NAMALWA (cell line): Measurements from ENCODE around the gene EPHA5.

Experiments
- DNase-seq: peaks from one replicate; pipeline ENCODE4 v3.0.0-alpha.2; 2015; ENCODE audit warnings: low spot score

Gene EPHA5

DNA sequence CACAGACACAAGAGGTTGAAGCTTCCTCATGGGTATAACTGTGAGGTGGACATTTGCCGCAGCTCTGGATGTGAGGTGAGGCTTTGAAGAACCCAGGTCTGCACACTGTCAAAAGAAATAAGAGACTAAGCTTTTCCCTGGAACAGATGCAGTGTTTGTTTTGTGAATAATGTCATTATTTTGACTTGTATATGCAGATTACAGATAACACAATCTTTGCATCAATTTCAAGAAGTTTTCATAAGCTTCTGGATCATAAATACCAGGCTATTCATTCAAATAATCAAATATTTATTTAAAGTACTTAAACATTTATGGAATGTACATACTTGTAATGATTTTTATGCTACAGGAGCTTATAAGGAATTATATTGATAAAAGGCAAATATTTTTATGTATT is 174.8 kb downstream of the EPHA5 start:
- DNase-seq = no peak

DNA sequence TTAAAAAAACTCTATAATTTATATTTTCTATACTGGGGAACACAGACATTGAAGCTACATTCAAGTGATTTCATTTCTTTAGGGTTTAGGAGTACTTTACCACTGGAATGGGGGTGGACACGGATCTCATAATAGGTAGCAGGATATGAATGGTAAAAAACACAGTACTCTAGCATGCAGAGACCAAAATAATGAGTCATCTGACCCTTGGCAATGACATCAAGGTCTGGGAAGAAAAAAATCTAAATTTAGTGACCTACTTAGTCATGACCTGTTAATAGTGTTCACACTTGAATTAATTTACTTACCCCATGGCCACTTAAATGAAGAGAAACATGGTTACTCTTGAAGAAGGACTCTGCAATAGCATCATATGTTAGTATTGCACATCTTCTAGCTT is 187.9 kb downstream of the EPHA5 start:
- DNase-seq = no peak

DNA sequence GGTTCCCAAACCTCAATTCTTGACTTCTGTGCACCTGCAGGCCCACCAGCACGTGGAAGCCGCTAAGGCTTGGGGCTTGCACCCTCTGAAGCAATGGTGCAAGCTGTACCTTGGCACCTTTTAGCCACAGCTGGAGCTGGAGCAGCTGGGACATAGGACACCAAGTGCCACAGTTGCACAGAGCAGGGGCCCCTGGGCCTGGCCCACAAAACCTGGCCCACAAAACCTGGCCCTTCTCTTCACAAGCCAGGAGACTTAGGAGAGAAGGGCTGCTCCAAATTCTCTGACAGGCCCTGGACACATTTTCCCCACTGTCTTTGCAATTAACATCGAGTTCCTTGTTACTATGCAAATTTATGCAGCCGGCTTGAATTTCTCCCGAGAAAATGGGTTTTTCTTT is 197.8 kb downstream of the EPHA5 start:
- no peak for DNase-seq

GRCh38 chr4:65467068-65467680 is 203.1 kb downstream of the EPHA5 start:
- DNase-seq = no peak

- DNase-seq = no peak
Measured at GRCh38 chr4:65461781-65462180, 208.5 kb downstream of the EPHA5 start.

DNA sequence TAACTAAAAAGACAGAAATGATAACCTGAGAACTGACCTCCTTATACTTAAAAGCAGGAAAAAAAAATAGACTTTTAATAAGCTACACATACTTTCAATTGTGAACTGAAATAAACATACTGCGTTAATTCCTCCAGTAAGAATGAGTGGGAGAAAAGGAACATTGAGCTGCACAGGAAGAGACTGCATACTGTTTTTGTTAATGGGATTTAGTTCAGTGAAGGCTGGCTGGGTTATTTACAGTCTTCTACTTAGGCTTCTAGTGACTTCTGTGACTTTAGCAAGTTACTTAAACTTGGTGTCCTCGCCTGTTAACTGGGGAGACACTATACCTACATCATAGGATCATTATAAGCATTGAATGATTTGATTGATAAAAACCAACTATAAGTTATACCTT is 213.3 kb downstream of the EPHA5 start:
- no peak for DNase-seq

DNA sequence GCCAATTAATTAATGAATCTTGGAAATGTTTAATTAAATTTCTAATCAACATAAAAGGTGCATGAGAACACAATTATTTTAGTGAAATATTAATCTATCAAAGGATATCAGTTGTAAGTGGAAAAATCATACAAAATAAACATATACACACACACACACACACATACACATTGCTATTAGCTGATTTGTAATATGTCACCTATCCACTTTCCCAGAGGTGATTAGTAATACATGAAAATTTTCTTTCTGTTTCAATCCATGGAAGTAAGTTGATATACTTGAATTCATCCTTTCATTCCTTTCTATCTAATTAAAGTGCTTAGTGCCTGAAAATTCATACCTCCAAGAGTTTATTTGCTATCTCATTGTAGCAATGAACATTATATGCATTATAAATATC is 213.7 kb downstream of the EPHA5 start:
- DNase-seq = no peak

- DNase-seq = no peak
Measured at GRCh38 chr4:65453398-65453797, 216.9 kb downstream of the EPHA5 start.

DNA sequence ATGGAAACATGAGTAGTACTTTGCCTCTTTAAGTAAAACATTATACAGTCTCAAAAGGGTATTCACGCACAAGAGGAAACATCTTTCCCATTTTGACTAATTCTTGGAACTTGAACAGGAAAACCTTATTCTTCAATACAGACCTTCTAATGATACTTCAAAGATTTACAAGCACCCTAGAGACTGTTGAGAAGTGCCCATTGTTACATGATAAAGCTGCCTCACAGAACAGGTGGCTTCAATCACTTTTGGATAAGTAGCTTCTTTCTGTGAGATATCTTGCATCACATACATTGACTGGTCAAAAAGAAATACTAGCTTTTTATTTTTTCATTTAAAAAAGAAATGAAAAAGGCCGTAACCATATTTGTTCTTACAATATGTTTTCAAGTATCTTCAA is 219.4 kb downstream of the EPHA5 start:
- no peak for DNase-seq

- DNase-seq = no peak
Measured at GRCh38 chr4:65437102-65437501, 233.2 kb downstream of the EPHA5 start.

DNA sequence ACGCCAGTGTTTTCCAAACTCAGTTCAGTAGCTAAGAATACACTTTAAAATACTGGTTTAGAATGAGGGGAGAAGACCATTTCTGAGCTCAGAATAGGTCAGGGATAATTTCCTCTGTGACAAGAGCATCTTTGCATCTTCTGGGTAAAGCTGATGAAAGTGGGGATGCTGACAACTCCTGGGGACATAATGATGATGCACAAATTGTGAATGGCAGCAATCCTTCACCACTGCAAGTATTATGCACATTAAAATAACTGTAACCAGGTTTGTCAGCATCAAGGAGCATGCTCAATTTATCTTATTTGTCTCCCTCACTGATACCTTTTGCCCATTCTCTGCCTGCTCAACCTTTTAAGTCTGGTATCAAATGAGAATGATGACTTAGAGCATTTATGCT is 248.2 kb downstream of the EPHA5 start:
- no peak for DNase-seq

- DNase-seq = no peak
Measured at GRCh38 chr4:65420036-65420435, 250.3 kb downstream of the EPHA5 start.

GRCh38 chr4:65416891-65417290 is 253.4 kb downstream of the EPHA5 start:
- DNase-seq = no peak

GRCh38 chr4:65407483-65407882 is 262.8 kb downstream of the EPHA5 start:
- no peak for DNase-seq

- DNase-seq = no peak
Measured at GRCh38 chr4:65401083-65401482, 269.2 kb downstream of the EPHA5 start.

DNA sequence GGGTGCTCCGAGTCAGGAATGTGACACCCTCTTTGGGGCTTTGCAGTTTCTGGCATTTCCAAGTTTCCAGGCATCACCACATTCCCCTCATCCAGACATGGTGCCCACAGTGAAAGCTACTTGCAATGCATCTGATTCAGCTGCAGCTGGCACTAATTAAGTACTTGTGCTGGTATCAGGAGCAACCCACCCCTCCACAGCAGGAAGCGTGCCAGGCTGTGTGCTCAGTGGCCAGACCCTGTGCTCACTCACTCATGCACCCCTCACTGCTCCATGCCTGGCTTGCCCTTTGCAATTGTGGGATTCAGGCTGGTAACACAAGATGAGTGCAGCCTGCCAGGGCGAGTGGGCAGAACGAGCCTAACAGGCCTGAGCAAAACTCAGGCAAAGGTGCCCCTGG is 271.2 kb downstream of the EPHA5 start:
- DNase-seq = no peak

DNA sequence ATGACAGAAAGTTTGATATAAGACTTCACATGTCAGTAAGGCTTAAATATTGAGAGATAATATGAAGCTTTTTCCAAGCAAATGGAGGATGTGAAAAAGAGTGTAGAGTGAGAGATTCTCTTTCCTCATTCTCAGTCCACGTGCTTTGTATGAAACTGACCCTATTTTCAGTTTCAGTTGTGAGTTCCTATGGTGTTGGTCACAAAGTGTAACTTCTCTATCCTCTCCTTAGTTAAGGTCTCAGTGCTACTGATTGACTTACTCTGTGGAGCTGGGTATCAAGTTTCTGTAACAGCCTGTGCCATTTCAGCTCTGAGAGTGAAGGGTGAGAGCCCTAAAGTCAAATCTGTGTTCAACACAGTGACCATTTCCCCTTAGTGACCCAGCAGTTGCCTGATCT is 277.2 kb downstream of the EPHA5 start:
- no peak for DNase-seq

DNA sequence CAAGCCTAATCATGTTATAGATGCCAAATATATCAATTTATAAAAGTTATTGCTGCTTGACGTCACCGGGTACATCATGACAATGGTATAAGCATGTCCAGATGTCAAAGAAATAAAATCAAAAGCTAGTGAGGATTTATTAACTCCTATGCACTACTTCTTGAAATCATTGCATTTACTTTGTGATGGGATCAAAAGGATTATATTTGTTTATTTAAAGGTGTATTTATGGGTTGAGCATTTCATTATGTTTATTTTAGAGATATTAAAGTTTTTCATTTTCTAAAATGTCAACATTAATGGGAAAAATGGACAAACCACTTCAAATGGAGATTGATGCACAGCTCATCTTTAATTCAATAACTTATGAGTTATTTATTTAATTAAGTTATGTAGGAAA is 277.8 kb downstream of the EPHA5 start:
- no peak for DNase-seq

GRCh38 chr4:65391814-65392213 is 278.5 kb downstream of the EPHA5 start:
- DNase-seq = no peak

GRCh38 chr4:65391382-65391781 is 278.9 kb downstream of the EPHA5 start:
- no peak for DNase-seq

GRCh38 chr4:65386927-65387326 is 283.4 kb downstream of the EPHA5 start:
- no peak for DNase-seq

- no peak for DNase-seq
Measured at GRCh38 chr4:65383589-65384305, 286.5 kb downstream of the EPHA5 start.

DNA sequence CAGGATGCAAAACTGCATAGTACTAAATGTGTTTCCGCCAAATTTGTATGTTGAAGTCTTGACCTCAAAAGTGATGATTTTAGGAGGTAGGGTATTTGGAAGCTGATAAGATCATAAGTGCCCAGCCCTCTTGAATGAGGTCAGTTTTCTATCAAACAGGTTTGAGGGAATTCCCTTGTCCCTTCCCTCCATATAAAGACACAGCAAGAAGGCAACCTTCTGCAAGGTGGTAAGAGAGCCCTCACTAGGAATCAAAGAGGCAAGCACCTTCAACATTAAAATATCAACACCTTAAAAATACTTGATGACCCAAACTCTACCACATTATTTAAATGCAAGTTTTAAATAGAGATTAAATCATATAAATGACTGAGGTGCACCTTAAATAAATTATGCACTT is 288.6 kb downstream of the EPHA5 start:
- no peak for DNase-seq

GRCh38 chr4:65370709-65371108 is 299.6 kb downstream of the EPHA5 start:
- DNase-seq = no peak
